ENCODE measurements around the gene DIS3L.

DNA sequence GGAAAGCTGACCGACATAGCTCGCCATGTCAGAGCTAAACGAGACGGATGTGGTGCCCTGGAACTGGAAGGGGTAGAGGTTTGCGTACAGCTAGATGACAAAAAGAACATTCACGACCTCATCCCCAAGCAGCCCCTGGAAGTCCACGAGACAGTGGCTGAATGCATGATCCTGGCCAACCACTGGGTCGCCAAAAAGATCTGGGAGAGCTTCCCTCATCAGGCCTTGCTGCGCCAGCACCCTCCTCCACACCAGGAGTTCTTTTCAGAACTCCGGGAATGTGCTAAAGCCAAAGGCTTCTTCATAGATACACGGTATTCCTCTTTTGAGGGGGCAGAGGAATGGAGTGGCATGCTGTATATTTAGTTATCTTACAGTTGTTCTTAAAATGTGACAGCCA lies 32.7 kb downstream of the DIS3L start:
- TF ChIP-seq, protein P1, sequence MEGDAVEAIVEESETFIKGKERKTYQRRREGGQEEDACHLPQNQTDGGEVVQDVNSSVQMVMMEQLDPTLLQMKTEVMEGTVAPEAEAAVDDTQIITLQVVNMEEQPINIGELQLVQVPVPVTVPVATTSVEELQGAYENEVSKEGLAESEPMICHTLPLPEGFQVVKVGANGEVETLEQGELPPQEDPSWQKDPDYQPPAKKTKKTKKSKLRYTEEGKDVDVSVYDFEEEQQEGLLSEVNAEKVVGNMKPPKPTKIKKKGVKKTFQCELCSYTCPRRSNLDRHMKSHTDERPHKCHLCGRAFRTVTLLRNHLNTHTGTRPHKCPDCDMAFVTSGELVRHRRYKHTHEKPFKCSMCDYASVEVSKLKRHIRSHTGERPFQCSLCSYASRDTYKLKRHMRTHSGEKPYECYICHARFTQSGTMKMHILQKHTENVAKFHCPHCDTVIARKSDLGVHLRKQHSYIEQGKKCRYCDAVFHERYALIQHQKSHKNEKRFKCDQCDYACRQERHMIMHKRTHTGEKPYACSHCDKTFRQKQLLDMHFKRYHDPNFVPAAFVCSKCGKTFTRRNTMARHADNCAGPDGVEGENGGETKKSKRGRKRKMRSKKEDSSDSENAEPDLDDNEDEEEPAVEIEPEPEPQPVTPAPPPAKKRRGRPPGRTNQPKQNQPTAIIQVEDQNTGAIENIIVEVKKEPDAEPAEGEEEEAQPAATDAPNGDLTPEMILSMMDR (IDR thresholded peaks at IDR 0.05), result no peak
- TF ChIP-seq POLR2A (IDR thresholded peaks at IDR 0.05), result no peak

Data from right lobe of liver (tissue), 4 donors.